ENCODE results near the gene RNASE9. TPM values are rescaled to one million over a fixed set of nuclear protein-coding genes. Genes with fewer than 3 reads are reported as not detected.
A peak's percentile ranks its signal among the peaks of the same experiment; 100 is the strongest.

RNASE9 gene
- total RNA-seq, 1 donor from 2014 or later = not detected

GRCh38 chr14:20606902-20607242, 46.0 kb upstream of the RNASE9 start:
- Mint-ChIP-seq H3K27ac (no peak overlapping the region), H3K4me1 (no peaks in the 10 kb centered on the region), H3K9me3 (no peaks in the 10 kb centered on the region), H3K4me3 (no peak overlapping the region), H3K27me3 (ENCODE audit: low read depth) (no peaks in the 10 kb centered on the region), H3K36me3 (no peaks in the 10 kb centered on the region)
- TF ChIP-seq, protein P1, sequence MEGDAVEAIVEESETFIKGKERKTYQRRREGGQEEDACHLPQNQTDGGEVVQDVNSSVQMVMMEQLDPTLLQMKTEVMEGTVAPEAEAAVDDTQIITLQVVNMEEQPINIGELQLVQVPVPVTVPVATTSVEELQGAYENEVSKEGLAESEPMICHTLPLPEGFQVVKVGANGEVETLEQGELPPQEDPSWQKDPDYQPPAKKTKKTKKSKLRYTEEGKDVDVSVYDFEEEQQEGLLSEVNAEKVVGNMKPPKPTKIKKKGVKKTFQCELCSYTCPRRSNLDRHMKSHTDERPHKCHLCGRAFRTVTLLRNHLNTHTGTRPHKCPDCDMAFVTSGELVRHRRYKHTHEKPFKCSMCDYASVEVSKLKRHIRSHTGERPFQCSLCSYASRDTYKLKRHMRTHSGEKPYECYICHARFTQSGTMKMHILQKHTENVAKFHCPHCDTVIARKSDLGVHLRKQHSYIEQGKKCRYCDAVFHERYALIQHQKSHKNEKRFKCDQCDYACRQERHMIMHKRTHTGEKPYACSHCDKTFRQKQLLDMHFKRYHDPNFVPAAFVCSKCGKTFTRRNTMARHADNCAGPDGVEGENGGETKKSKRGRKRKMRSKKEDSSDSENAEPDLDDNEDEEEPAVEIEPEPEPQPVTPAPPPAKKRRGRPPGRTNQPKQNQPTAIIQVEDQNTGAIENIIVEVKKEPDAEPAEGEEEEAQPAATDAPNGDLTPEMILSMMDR (IDR thresholded peaks at IDR 0.05; ENCODE audit: unreplicated experiment) = no peak
- DNase-seq (ENCODE audit: low spot score in 2 of 2, unreplicated experiment in 2 of 2) = no peak

- no peaks in the 10 kb centered on the region for H3K9me3 Mint-ChIP-seq
- no peak overlapping the region for H3K27ac Mint-ChIP-seq
- H3K4me3 Mint-ChIP-seq = no peak overlapping the region
- DNase-seq (ENCODE audit: low spot score in 2 of 2, unreplicated experiment in 2 of 2) = no peak
- H3K27me3 Mint-ChIP-seq (ENCODE audit: low read depth) = no peaks in the 10 kb centered on the region
- TF ChIP-seq, protein P1 (IDR thresholded peaks at IDR 0.05; ENCODE audit: unreplicated experiment) = peak; percentile 25
- H3K36me3 Mint-ChIP-seq = no peaks in the 10 kb centered on the region
- no peaks in the 10 kb centered on the region for H3K4me1 Mint-ChIP-seq
Measured at GRCh38 chr14:20606190-20606901, 45.5 kb upstream of the RNASE9 start.

DNA sequence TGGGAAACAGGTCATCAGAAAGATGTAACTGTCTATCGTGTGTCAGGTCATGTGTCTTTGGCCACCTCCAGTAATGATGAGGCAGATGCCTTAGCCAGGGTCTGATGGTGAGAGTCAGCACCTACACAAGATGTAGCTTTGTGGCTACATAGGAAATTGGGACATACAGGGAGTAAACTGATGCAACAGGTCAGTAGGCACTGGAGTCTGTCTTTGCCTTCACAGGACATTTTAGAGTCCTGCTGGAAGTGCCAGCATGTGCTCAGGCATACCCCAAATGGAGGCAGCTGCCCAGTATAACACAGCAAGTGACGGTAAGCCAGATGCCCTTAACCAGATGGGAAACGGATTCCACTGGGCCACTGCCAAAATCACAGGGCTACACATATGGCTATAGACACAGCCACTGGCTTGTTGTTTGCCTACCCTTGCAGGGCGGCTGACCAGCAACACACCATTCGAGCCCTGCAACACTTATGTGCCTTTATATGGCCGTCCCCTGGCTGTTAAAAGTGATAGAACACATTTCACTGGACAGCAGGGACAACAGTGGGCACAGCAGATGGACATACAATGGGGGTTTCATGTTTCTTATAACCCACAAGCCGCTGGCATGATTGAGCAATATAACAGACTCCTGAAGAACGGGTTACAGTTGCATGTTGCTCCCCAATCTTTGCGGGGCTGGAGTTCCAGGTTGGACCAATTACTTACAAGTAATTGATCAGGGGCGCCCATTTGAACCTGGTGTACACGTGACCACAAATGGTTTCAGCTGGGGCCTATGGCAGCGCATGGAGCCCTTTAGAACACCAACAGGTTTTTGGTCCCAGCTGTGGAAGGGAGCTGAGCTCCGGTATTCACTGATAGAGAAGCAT, 43.2 kb upstream of the RNASE9 start:
- no peak overlapping the region for H3K4me3 Mint-ChIP-seq
- H3K27ac Mint-ChIP-seq = no peak overlapping the region
- TF ChIP-seq, protein P1 (IDR thresholded peaks at IDR 0.05; ENCODE audit: unreplicated experiment) = no peak
- no peak for DNase-seq (ENCODE audit: low spot score in 2 of 2, unreplicated experiment in 2 of 2)
- H3K27me3 Mint-ChIP-seq (ENCODE audit: low read depth) = no peaks in the 10 kb centered on the region
- no peaks in the 10 kb centered on the region for H3K4me1 Mint-ChIP-seq
- H3K9me3 Mint-ChIP-seq = no peaks in the 10 kb centered on the region
- H3K36me3 Mint-ChIP-seq = no peaks in the 10 kb centered on the region

- Mint-ChIP-seq H3K9me3 (no peaks in the 10 kb centered on the region), H3K4me3 (no peak overlapping the region), H3K27ac (no peak overlapping the region), H3K27me3 (ENCODE audit: low read depth) (no peaks in the 10 kb centered on the region), H3K36me3 (no peaks in the 10 kb centered on the region), H3K4me1 (no peaks in the 10 kb centered on the region)
- no peak for DNase-seq (ENCODE audit: low spot score in 2 of 2, unreplicated experiment in 2 of 2)
- TF ChIP-seq, protein P1 (IDR thresholded peaks at IDR 0.05; ENCODE audit: unreplicated experiment) = no peak
Measured at GRCh38 chr14:20602583-20602982, 41.7 kb upstream of the RNASE9 start.

- no peak for DNase-seq (ENCODE audit: low spot score in 2 of 2, unreplicated experiment in 2 of 2)
- Mint-ChIP-seq H3K36me3 (no peaks in the 10 kb centered on the region), H3K27ac (no peak overlapping the region), H3K9me3 (no peaks in the 10 kb centered on the region), H3K4me3 (no peak overlapping the region), H3K4me1 (no peaks in the 10 kb centered on the region), H3K27me3 (ENCODE audit: low read depth) (no peaks in the 10 kb centered on the region)
- TF ChIP-seq, protein P1 (IDR thresholded peaks at IDR 0.05; ENCODE audit: unreplicated experiment) = no peak
Measured at GRCh38 chr14:20601522-20601921, 40.7 kb upstream of the RNASE9 start.
